Natural killer cell (primary cell): ENCODE data around the gene SOBP. TPM values are rescaled to one million over a fixed set of nuclear protein-coding genes. Genes with fewer than 3 reads are reported as not detected.

Experiments
- ATAC-seq, 3 donors: fragments of 150-1000 bp in 2 of 3; fragments of 200-7000 bp in 1 of 3; cut with Tn5 transposase; 1 replicate in 1 of 3; 2 replicates in 2 of 3; pipeline ENCODE4 v1.10.0; 2021; ENCODE audit warnings: mild to moderate bottlenecking in 2 of 3, moderate library complexity in 2 of 3
- DNase-seq, 2 donors: peaks; one replicate each; pipeline versions ENCODE4 v3.0.0 to v3.0.0-alpha.2; 2013 to 2021; ENCODE audit warnings: mixed read lengths in 1 of 2
- H3K27ac ChIP-seq: one replicate; pipeline ENCODE4 v1.5.1; 2013; ENCODE audit warnings: mild to moderate bottlenecking, low read length
- H3K27me3 ChIP-seq: one replicate; pipeline ENCODE4 v1.6.1; 2013; ENCODE audit warnings: low read length; ENCODE audit not compliant: control insufficient read depth, insufficient read depth
- H3K36me3 ChIP-seq: one replicate; pipeline ENCODE4 v1.6.1; 2013; ENCODE audit warnings: low read length; ENCODE audit not compliant: control insufficient read depth, insufficient read depth
- H3K4me1 ChIP-seq: one replicate; pipeline ENCODE4 v1.6.1; 2013; ENCODE audit warnings: low read length; ENCODE audit not compliant: control insufficient read depth, insufficient read depth
- H3K4me3 ChIP-seq: one replicate; pipeline ENCODE4 v1.5.1; 2013; ENCODE audit warnings: low read length
- H3K9me3 ChIP-seq: one replicate; pipeline ENCODE4 v1.6.1; 2013; ENCODE audit warnings: low read length; ENCODE audit not compliant: control insufficient read depth, insufficient read depth
- H3K27ac Mint-ChIP-seq, 2 donors: one replicate each; pipeline ENCODE4 v1.8.0; 2022; ENCODE audit warnings: mild to moderate bottlenecking in 2 of 2, mixed read lengths in 2 of 2, moderate library complexity in 1 of 2
- H3K27me3 Mint-ChIP-seq, 2 donors: one replicate each; pipeline ENCODE4 v1.8.0; 2022; ENCODE audit warnings: low read depth in 2 of 2, mixed read lengths in 2 of 2
- H3K36me3 Mint-ChIP-seq: one replicate; pipeline ENCODE4 v1.8.0; 2022; ENCODE audit warnings: mixed read lengths
- H3K4me1 Mint-ChIP-seq, 2 donors: one replicate each; pipeline ENCODE4 v1.8.0; 2022; ENCODE audit warnings: mixed read lengths in 2 of 2
- H3K4me3 Mint-ChIP-seq: one replicate; pipeline ENCODE4 v1.8.0; 2022; ENCODE audit warnings: mild to moderate bottlenecking, moderate library complexity, mixed read lengths
- H3K9me3 Mint-ChIP-seq, 2 donors: one replicate each; pipeline ENCODE4 v1.8.0; 2022; ENCODE audit warnings: mixed read lengths in 2 of 2
- WGBS: methylation state at CpG from one replicate; pipeline ENCODE4 v1.1.7; 2013; ENCODE audit warnings: missing lambda C conversion rate; ENCODE audit not compliant: insufficient coverage; 5-methylcytosine and 5-hydroxymethylcytosine counted together
- intact Hi-C: fragments of 100-400 bp; cut with micrococcal nuclease; formaldehyde crosslinking; loops from one replicate; pipeline ENCODE4 v1.14.2; 2022
- total RNA-seq, 4 donors: library from RNA; stranded (reverse); fragments of 120-200 nt in 1 of 4; gene quantifications; one replicate each; pipeline versions ENCODE4 v1.2.3 to v1.2.4, GENCODE V29; 2013 to 2022
- TF ChIP-seq, protein P1 (sequence below): fragments of 200-600 bp; IDR thresholded peaks from one replicate; pipeline ENCODE4 v1.8.0; 2022; ENCODE audit warnings: antibody characterized with exemption

Gene SOBP
- total RNA-seq, 3 donors from 2014 or later (not counting 1 experiment from before 2014, with no cell fraction given): 0.16 TPM; not detected in 1

DNA sequence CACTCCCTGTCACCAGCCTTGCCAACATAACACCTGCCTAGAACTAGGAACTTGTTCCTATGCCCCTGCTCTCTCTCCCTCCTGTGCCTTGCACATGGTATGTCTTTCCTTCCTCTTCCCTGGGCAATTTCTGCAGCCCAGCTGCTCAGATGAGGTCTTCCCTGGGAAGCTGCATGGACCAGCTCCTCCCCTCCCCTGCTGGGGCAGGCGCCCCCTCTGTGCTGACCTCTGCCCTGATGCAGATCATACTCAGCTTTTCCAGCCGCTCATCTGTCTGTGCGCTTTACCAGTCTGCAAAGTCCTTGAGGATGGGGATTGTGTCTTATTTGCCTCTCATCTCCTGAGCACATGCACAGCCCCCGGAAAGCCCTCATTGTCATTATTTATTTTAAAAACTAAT is 172.4 kb downstream of the SOBP start:
- no peak for DNase-seq
- intact Hi-C loops: no loop called here
- H3K27me3 ChIP-seq: no peaks in the 10 kb centered on the region
- no peak overlapping the region for H3K4me3 Mint-ChIP-seq
- no peak for ATAC-seq
- no peaks in the 10 kb centered on the region for H3K9me3 ChIP-seq
- H3K27me3 Mint-ChIP-seq: peaks cover 5 to 21% of the 10 kb centered on the region in 2 donors
- no peak overlapping the region for H3K27ac Mint-ChIP-seq
- WGBS: 90% methylated on average over 4 of the region's 4 CpGs
- peaks cover 0 to 12% of the 10 kb centered on the region in 2 donors for H3K4me1 Mint-ChIP-seq
- no peak overlapping the region for H3K4me3 ChIP-seq
- H3K4me1 ChIP-seq: peaks cover 13% of the 10 kb centered on the region
- TF ChIP-seq, protein P1, sequence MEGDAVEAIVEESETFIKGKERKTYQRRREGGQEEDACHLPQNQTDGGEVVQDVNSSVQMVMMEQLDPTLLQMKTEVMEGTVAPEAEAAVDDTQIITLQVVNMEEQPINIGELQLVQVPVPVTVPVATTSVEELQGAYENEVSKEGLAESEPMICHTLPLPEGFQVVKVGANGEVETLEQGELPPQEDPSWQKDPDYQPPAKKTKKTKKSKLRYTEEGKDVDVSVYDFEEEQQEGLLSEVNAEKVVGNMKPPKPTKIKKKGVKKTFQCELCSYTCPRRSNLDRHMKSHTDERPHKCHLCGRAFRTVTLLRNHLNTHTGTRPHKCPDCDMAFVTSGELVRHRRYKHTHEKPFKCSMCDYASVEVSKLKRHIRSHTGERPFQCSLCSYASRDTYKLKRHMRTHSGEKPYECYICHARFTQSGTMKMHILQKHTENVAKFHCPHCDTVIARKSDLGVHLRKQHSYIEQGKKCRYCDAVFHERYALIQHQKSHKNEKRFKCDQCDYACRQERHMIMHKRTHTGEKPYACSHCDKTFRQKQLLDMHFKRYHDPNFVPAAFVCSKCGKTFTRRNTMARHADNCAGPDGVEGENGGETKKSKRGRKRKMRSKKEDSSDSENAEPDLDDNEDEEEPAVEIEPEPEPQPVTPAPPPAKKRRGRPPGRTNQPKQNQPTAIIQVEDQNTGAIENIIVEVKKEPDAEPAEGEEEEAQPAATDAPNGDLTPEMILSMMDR: no peak
- no peaks in the 10 kb centered on the region for H3K9me3 Mint-ChIP-seq
- no peaks in the 10 kb centered on the region for H3K36me3 ChIP-seq
- no peak overlapping the region for H3K27ac ChIP-seq
- no peaks in the 10 kb centered on the region for H3K36me3 Mint-ChIP-seq

DNA sequence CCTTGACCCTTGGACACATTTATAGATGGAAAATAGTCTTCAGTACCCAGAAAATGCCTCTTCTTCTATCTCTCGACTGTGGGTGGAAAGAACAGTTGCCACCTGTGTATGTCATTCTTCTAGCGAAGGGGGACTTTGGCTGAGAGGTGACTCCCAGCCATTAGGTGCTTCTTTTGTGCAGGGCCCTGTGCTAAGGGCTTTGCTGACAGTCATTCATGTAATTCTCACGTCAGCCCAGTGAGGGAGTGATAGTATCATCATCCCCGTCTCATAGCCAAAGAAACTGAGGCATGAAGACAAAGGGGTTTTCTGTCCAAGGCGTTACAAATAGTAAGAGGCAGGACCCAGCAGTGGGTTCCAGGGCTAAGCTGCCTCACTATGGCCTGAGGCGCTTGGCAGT is 173.4 kb downstream of the SOBP start:
- Histone ChIP-seq H3K27ac (no peak overlapping the region), H3K27me3 (no peaks in the 10 kb centered on the region), H3K36me3 (no peaks in the 10 kb centered on the region), H3K4me3 (no peak overlapping the region), H3K4me1 (peaks cover 3% of the 10 kb centered on the region), H3K9me3 (no peaks in the 10 kb centered on the region)
- no peaks in the 10 kb centered on the region for H3K36me3 Mint-ChIP-seq
- no peak overlapping the region for H3K27ac Mint-ChIP-seq
- H3K9me3 Mint-ChIP-seq: no peaks in the 10 kb centered on the region
- TF ChIP-seq, protein P1: no peak
- intact Hi-C loops: no loop called here
- H3K27me3 Mint-ChIP-seq: peaks cover 5 to 21% of the 10 kb centered on the region in 2 donors
- ATAC-seq (no peak), DNase-seq (no peak)
- no peak overlapping the region for H3K4me3 Mint-ChIP-seq
- H3K4me1 Mint-ChIP-seq: peaks cover 0 to 2% of the 10 kb centered on the region in 2 donors
- WGBS: 89% methylated on average over 6 of the region's 6 CpGs

DNA sequence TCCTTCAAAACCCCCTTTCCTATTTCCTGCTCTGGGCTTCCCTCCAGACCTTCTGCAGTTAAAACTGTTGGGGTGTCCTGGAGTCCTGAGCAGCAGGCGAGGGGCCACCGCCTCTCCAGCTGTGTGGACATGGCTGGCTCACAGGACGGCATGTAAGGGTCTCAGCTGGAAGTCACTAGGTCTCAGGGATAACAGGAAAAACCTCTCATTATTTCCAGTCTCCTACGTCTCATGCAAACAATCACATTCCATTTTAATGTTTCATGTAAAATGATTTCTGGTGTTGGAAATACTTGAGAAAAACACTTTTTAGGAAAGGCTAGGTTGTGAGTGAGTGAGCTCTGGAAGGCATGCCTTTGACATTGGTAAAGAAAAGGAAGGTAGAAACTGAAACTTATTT is 175.5 kb downstream of the SOBP start:
- Mint-ChIP-seq H3K27me3 (peaks cover 5 to 21% of the 10 kb centered on the region in 2 donors), H3K36me3 (no peaks in the 10 kb centered on the region), H3K9me3 (no peaks in the 10 kb centered on the region), H3K4me3 (no peak overlapping the region), H3K27ac (no peak overlapping the region), H3K4me1 (peaks cover 0 to 7% of the 10 kb centered on the region in 2 donors)
- intact Hi-C loops: no loop called here
- WGBS: 93% methylated on average over 3 of the region's 4 CpGs
- H3K27me3 ChIP-seq: no peaks in the 10 kb centered on the region
- H3K27ac ChIP-seq: no peak overlapping the region
- no peaks in the 10 kb centered on the region for H3K9me3 ChIP-seq
- no peak overlapping the region for H3K4me3 ChIP-seq
- DNase-seq: no peak
- no peak for ATAC-seq
- no peaks in the 10 kb centered on the region for H3K36me3 ChIP-seq
- peaks cover 11% of the 10 kb centered on the region for H3K4me1 ChIP-seq
- TF ChIP-seq, protein P1: no peak
